Measurements from ENCODE around the gene ASMTL. TPM values are rescaled to one million over a fixed set of nuclear protein-coding genes. Genes with fewer than 3 reads are reported as not detected.

Gene ASMTL
- total RNA-seq, 1 donor from 2014 or later = 46.1 TPM

GRCh38 chrX:1464971-1465285 is 12.2 kb upstream of the ASMTL start:
- Histone ChIP-seq H3K9ac (no peak overlapping the region), H3K27ac (no peak overlapping the region), H4K20me1 (ENCODE audit: low read depth) (no peaks in the 10 kb centered on the region), H3K9me3 (ENCODE audit: low read depth) (no peaks in the 10 kb centered on the region), H3K4me2 (no peak overlapping the region), H3F3A (ENCODE audit: low read depth) (no peaks in the 10 kb centered on the region), H3K36me3 (no peaks in the 10 kb centered on the region), H3K27me3 (no peaks in the 10 kb centered on the region), H3K4me1 (no peaks in the 10 kb centered on the region), H3K79me2 (ENCODE audit: low read depth) (no peaks in the 10 kb centered on the region), H2AFZ (replicated peaks) (no peak overlapping the region), H3K4me3 (no peak overlapping the region)
- H3K36me3 Mint-ChIP-seq = no peaks in the 10 kb centered on the region
- H3K9me3 Mint-ChIP-seq = no peaks in the 10 kb centered on the region
- H3K27ac Mint-ChIP-seq = peak overlapping the region; percentile 38
- H3K4me3 Mint-ChIP-seq = no peak overlapping the region
- peaks cover 5% of the 10 kb centered on the region for H3K27me3 Mint-ChIP-seq (ENCODE audit: insufficient read depth, low read depth)
- peaks cover 4% of the 10 kb centered on the region for H3K4me1 Mint-ChIP-seq
- no peak for TF ChIP-seq EZH2 (IDR thresholded peaks at IDR 0.05)
- TF ChIP-seq EZH2phosphoT487 (IDR thresholded peaks at IDR 0.05) = no peak
- no peak for TF ChIP-seq CTCF (IDR thresholded peaks at IDR 0.05)
- no peak for DNase-seq (ENCODE audit: low spot score)

DNA sequence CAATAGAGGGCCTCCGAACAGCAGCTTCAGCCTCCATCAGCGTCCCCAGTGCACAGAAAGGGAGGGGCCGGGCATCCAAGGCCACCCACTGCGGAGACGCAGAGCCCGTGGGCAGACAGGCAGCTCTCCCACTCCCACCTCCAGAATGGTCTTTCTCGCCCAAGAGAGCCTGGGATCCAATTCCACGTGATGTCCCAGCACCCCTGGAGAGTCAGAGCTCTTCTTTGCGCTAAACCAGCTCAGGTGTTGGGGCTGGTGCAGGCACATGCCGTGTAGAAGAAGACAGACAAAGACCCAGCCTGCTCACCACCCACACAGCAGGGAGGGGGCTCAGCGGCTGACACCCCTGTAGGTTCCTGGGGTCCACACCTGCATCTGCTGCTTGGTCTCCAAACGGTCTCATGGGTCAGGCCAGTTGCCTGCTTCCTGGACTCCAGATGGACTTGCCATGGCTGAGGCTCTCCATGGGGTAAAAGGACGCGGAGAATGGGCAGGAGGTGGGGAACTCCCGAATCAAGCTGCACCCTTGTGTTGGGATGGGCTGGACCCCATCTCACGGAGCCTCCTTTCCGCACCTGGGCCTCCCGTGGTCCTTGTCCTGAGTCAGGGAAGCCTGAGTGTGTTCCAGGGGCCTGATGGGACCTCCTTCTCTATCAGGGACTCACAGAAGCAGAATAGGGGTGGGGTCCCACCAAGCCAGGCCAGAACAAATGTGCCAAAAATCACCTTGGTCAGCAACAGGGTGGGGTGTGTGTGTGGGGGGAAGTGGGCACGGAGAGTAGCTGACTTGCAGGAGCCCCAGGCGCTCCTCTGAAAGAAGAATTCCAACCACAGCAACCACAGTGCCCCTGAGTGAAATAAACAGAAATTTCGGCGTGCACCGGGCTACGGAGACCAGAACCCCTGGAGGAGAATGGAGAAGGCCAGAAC is 11.6 kb upstream of the ASMTL start:
- Histone ChIP-seq H3K9ac (no peak overlapping the region), H3K4me1 (no peaks in the 10 kb centered on the region), H3K4me3 (no peak overlapping the region), H4K20me1 (ENCODE audit: low read depth) (no peaks in the 10 kb centered on the region), H3K79me2 (ENCODE audit: low read depth) (no peaks in the 10 kb centered on the region), H3K36me3 (no peaks in the 10 kb centered on the region), H3K9me3 (ENCODE audit: low read depth) (no peaks in the 10 kb centered on the region), H3K27ac (no peak overlapping the region), H2AFZ (replicated peaks) (no peak overlapping the region), H3F3A (ENCODE audit: low read depth) (no peaks in the 10 kb centered on the region), H3K27me3 (peaks cover under 1% of the 10 kb centered on the region), H3K4me2 (no peak overlapping the region)
- H3K4me1 Mint-ChIP-seq = peaks cover 4% of the 10 kb centered on the region
- no peak for DNase-seq (ENCODE audit: low spot score)
- no peak overlapping the region for H3K4me3 Mint-ChIP-seq
- no peaks in the 10 kb centered on the region for H3K36me3 Mint-ChIP-seq
- H3K27ac Mint-ChIP-seq = peak overlapping the region; percentile 38
- no peak for TF ChIP-seq EZH2 (IDR thresholded peaks at IDR 0.05)
- no peak for TF ChIP-seq CTCF (IDR thresholded peaks at IDR 0.05)
- no peak for TF ChIP-seq EZH2phosphoT487 (IDR thresholded peaks at IDR 0.05)
- peaks cover 5% of the 10 kb centered on the region for H3K27me3 Mint-ChIP-seq (ENCODE audit: insufficient read depth, low read depth)
- H3K9me3 Mint-ChIP-seq = no peaks in the 10 kb centered on the region

DNA sequence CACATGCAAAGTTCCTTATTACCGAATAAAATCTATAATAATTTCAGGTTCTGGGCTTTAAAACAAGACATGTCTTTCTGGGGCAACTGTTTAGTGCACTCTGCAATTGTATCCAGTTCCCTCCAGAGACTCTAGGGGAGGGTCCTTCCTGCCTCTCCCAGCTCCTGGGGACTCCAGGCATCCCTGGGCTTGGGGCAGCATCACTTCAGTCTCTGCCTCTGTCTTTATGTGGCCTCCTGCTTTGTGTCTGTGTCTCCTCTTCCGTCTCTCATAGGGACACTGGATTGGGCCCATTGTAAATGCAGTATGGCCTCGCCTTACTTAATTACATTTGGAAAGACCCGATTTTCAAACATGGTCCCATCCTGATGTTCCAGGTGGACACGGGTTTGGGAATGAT is 10.9 kb upstream of the ASMTL start:
- H2AFZ ChIP-seq (replicated peaks) = no peak overlapping the region
- H3K4me1 Mint-ChIP-seq = peaks cover 4% of the 10 kb centered on the region
- H3F3A ChIP-seq (ENCODE audit: low read depth) = no peaks in the 10 kb centered on the region
- no peaks in the 10 kb centered on the region for H3K36me3 ChIP-seq
- H3K27ac ChIP-seq = no peak overlapping the region
- H3K27me3 Mint-ChIP-seq (ENCODE audit: insufficient read depth, low read depth) = peaks cover 5% of the 10 kb centered on the region
- peaks cover 8% of the 10 kb centered on the region for H3K27me3 ChIP-seq
- H3K27ac Mint-ChIP-seq = no peak overlapping the region
- no peaks in the 10 kb centered on the region for H3K36me3 Mint-ChIP-seq
- no peak overlapping the region for H3K4me2 ChIP-seq
- H3K9me3 ChIP-seq (ENCODE audit: low read depth) = no peaks in the 10 kb centered on the region
- H3K79me2 ChIP-seq (ENCODE audit: low read depth) = no peaks in the 10 kb centered on the region
- H3K4me3 ChIP-seq = no peak overlapping the region
- no peak overlapping the region for H3K9ac ChIP-seq
- H3K4me3 Mint-ChIP-seq = no peak overlapping the region
- H3K4me1 ChIP-seq = no peaks in the 10 kb centered on the region
- no peaks in the 10 kb centered on the region for H3K9me3 Mint-ChIP-seq
- no peaks in the 10 kb centered on the region for H4K20me1 ChIP-seq (ENCODE audit: low read depth)
- TF ChIP-seq EZH2phosphoT487 (IDR thresholded peaks at IDR 0.05) = no peak
- no peak for TF ChIP-seq EZH2 (IDR thresholded peaks at IDR 0.05)
- TF ChIP-seq CTCF (IDR thresholded peaks at IDR 0.05) = no peak
- no peak for DNase-seq (ENCODE audit: low spot score)
